ENCODE measurements around the gene DPF3. TPM values are rescaled to one million over a fixed set of nuclear protein-coding genes. Genes with fewer than 3 reads are reported as not detected.

The DPF3 gene
- total and polyA plus RNA-seq, 2 of the 13 experiments (the other 11 are each of a cell fraction or from before 2014, with no cell fraction given), result 0.09 to 0.60 TPM

DNA sequence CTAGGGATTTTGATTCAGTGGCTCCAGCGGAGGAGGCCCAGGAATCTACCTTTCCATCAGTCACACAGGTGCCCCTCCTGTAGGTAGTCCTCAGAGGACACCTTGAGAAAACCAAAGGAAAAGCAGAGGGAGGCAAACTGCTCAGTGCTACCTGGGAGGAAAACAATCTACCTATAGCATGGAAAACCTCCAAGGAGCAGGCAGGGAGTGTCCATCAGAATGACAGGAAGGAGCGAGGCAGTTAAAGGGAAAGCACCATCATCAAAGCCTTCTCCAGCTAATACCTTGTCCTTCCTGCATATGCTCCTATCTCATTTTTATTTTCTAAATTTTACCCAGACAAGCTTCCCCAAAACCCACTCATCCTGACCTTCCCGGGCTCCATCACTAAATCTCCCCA lies 25.4 kb downstream of the DPF3 start:
- no TSS peak for BruUV-seq (replicated peaks)
- Histone ChIP-seq H2AFZ (ENCODE audit: low read length) (no peak overlapping the region), H3K9me3 (ENCODE audit: low read length) (no peaks in the 10 kb centered on the region), H3K4me3 (replicated peaks in 1 of 3; ENCODE audit: insufficient read depth in 1 of 3, low read depth in 2 of 3, low read length in 3 of 3) (no peak overlapping the region), H3K4me2 (ENCODE audit: low read depth, low read length) (no peak overlapping the region), H3K4me1 (ENCODE audit: insufficient read depth, low read length) (no peaks in the 10 kb centered on the region), H3K79me2 (ENCODE audit: insufficient read depth, low read length) (no peaks in the 10 kb centered on the region), H3K27ac (ENCODE audit: extremely low read length, insufficient read depth, low read length) (no peak overlapping the region), H3K27me3 (ENCODE audit: control insufficient read depth in 1 of 2, insufficient read depth in 2 of 2, low read length in 2 of 2) (peaks cover 0 to 15% of the 10 kb centered on the region in 2 experiments; a peak in 2 of 5 replicates), H4K20me1 (ENCODE audit: insufficient read depth, low read length) (no peaks in the 10 kb centered on the region), H3K9ac (ENCODE audit: insufficient read depth, low read depth, low read length) (no peak overlapping the region), H3K36me3 (replicated peaks in 1 of 2; ENCODE audit: control insufficient read depth in 1 of 2, insufficient read depth in 2 of 2, low read length in 2 of 2) (no peaks in the 10 kb centered on the region)
- in situ Hi-C loops (cut with HindIII; ENCODE audit: extremely low pct_ligation_motif_present, low pct_unique_long_range_greater_than_20kb) (no loop called here), intact Hi-C loops (cut with micrococcal nuclease; ENCODE audit: unreplicated experiment) (no loop called here)
- TF ChIP-seq PRPF4 (IDR thresholded peaks at IDR 0.05; ENCODE audit: low read depth, low read length, poor library complexity, severe bottlenecking) (no peak), PHB2 (IDR thresholded peaks at IDR 0.05; ENCODE audit: partially characterized antibody) (no peak), ZNF446 (CRISPR knock-in tag; IDR thresholded peaks at IDR 0.05) (no peak), SRY (CRISPR knock-in tag; IDR thresholded peaks at IDR 0.05) (no peak)
- ATAC-seq (no peak), FAIRE-seq (no peak), DNase-seq (ENCODE audit: low spot score) (no peak)
- CTCF ChIA-PET (ENCODE audit: low intra/inter-chr PET ratio, low total read pairs), result no interaction called here
- POLR2A ChIA-PET, result no interaction called here
- WGBS (ENCODE audit: low lambda C conversion rate), result 11% methylated on average over 3 of the region's 3 CpGs

DNA sequence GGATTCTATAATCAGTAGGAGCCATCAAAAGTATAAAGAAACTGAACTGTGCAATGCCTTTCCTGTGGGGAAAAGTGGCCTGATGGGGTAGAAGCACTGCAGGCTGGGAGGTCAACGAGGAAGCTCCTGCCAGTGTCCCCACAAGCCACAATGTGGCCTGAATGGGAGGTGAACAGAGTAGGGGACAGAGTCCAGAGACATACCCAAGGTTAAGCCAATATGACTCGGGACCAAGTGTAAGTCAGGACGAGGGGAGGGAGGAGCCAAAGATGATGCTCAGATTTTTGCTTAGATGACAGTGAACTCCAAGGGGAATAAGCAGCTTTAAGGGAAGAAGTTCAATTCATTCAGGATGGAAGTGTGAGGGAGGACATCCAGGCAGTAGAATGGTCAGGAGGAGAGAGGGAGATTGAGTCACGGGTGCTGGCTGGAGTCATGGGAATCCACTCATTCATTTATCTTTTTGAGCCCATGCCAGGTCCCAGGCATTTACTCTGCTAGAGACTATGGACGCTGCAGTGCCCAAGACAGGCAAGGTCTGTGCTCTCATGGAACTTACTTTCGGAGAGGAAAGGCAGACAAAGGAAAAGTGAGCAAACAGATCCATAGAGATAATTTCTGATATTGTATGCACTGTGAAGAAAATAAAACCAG lies 29.1 kb downstream of the DPF3 start:
- in situ Hi-C loops (cut with HindIII; ENCODE audit: extremely low pct_ligation_motif_present, low pct_unique_long_range_greater_than_20kb) (no loop called here), intact Hi-C loops (cut with micrococcal nuclease; ENCODE audit: unreplicated experiment) (no loop called here)
- Histone ChIP-seq H4K20me1 (ENCODE audit: insufficient read depth, low read length) (no peaks in the 10 kb centered on the region), H3K4me1 (ENCODE audit: insufficient read depth, low read length) (0 out of 2 replicates have a peak, but pooled peaks cover 1% of the 10 kb centered on the region), H3K9ac (ENCODE audit: insufficient read depth, low read depth, low read length) (no peak overlapping the region), H3K4me3 (replicated peaks in 1 of 3; ENCODE audit: insufficient read depth in 1 of 3, low read depth in 2 of 3, low read length in 3 of 3) (no peak overlapping the region), H3K27me3 (ENCODE audit: control insufficient read depth in 1 of 2, insufficient read depth in 2 of 2, low read length in 2 of 2) (peaks cover 0 to 15% of the 10 kb centered on the region in 2 experiments; a peak in 2 of 5 replicates), H3K27ac (ENCODE audit: extremely low read length, insufficient read depth, low read length) (no peak overlapping the region), H3K36me3 (replicated peaks in 1 of 2; ENCODE audit: control insufficient read depth in 1 of 2, insufficient read depth in 2 of 2, low read length in 2 of 2) (no peaks in the 10 kb centered on the region), H3K9me3 (ENCODE audit: low read length) (no peaks in the 10 kb centered on the region), H3K4me2 (ENCODE audit: low read depth, low read length) (no peak overlapping the region), H2AFZ (ENCODE audit: low read length) (no peak overlapping the region), H3K79me2 (ENCODE audit: insufficient read depth, low read length) (no peaks in the 10 kb centered on the region)
- no TSS peak for BruUV-seq (replicated peaks)
- CTCF ChIA-PET (ENCODE audit: low intra/inter-chr PET ratio, low total read pairs), result no interaction called here
- POLR2A ChIA-PET, result no interaction called here
- TF ChIP-seq HNF4A (CRISPR knock-in tag; IDR thresholded peaks at IDR 0.05), result 0 out of 2 replicates have a peak, but pooled peaks have one; percentile 22
- no peak for TF ChIP-seq ZNF431 (CRISPR knock-in tag; IDR thresholded peaks at IDR 0.05; ENCODE audit: borderline replicate concordance, low read depth)
- ATAC-seq (no peak), DNase-seq (ENCODE audit: low spot score) (no peak), FAIRE-seq (no peak)
- 13% methylated on average over 6 of the region's 6 CpGs for WGBS (ENCODE audit: low lambda C conversion rate)
